Fibroblast of villous mesenchyme (primary cell): Measurements from ENCODE around the gene HMGXB3. TPM values are rescaled to one million over a fixed set of nuclear protein-coding genes. Genes with fewer than 3 reads are reported as not detected.
A peak's percentile ranks its signal among the peaks of the same experiment; 100 is the strongest.

Source experiments
- DNase-seq: peaks from one replicate; pipeline ENCODE4 v3.0.0-alpha.2; 2010; ENCODE audit warnings: low read depth
- H3K4me3 ChIP-seq: 2 replicates; pipeline ENCODE4 v1.5.1; 2011; ENCODE audit warnings: low read depth, mild to moderate bottlenecking, low read length
- CTCF ChIP-seq: IDR thresholded peaks from 2 replicates; pipeline ENCODE4 v1.5.1; 2012; ENCODE audit warnings: low read depth, mild to moderate bottlenecking, low read length; ENCODE audit not compliant: insufficient read depth
- total RNA-seq: library from RNA; depleted of rRNA; stranded (reverse); fragments of >200 nt; gene quantifications from 2 replicates; pipeline ENCODE4 v1.2.3, GENCODE V29; 2012

HMGXB3 gene
- total RNA-seq, 1 donor, result 45.3 TPM

- peak; percentile 60 for DNase-seq
- no peak for TF ChIP-seq CTCF
Measured at GRCh38 chr5:150009671-150010387, 9.3 kb downstream of the HMGXB3 start.

DNA sequence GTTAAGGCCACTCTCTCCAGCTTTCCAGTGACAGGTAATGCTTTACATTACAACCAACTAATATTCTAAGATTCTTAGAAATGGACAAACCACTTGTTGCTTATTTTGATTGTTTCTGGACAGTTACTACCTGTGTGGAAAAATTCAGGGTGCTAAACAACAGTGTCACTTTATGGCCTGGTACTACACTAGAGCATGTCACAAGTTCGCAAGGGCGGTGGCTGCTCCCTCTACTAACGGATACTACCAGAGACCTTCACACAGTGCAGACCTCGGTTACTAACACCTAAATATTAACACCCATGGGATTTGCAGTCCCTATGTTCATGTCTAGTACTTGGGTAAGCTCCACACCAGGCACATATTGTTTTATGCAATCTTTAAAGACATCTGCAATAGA, 13.4 kb downstream of the HMGXB3 start:
- no peak overlapping the region for H3K4me3 ChIP-seq
- TF ChIP-seq CTCF, result no peak
- DNase-seq, result no peak

More at GRCh38 chr5:150009671-150010387, 9.3 kb downstream of the HMGXB3 start:
- H3K4me3 ChIP-seq, result no peak overlapping the region

GRCh38 chr5:150014456-150014855, 13.9 kb downstream of the HMGXB3 start:
- DNase-seq, result no peak
- no peak overlapping the region for H3K4me3 ChIP-seq
- TF ChIP-seq CTCF, result no peak

GRCh38 chr5:150015415-150015814, 14.9 kb downstream of the HMGXB3 start:
- no peak overlapping the region for H3K4me3 ChIP-seq
- no peak for TF ChIP-seq CTCF
- DNase-seq, result no peak

DNA sequence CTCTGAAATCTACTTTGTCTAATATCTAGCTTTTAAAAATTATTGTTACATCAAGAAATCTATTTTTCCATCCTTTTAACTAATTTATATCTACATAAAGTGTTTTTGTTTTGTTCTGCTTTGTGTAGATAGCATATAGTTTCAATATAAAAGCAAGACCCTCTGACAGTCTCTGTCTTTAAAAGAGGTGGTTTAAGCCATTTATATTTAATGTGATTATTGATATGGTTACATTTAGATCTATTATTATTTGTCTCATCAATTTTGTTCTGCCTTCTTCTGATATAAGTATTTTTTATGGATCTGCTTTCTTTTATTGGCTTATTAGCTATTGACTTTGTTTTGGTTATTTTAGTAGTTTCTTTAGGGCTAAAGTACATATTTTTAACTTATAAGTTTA, 16.0 kb downstream of the HMGXB3 start:
- no peak for DNase-seq
- TF ChIP-seq CTCF, result no peak
- no peak overlapping the region for H3K4me3 ChIP-seq

GRCh38 chr5:150017226-150018005, 16.9 kb downstream of the HMGXB3 start:
- no peak overlapping the region for H3K4me3 ChIP-seq
- TF ChIP-seq CTCF, result no peak
- peak; percentile 62 for DNase-seq
